Adrenal gland (tissue), 12 donors: Measurements from ENCODE around the gene ANKRD24. TPM values are rescaled to one million over a fixed set of nuclear protein-coding genes. Genes with fewer than 3 reads are reported as not detected.

Experiments used
- DNase-seq, 7 donors: peaks; one replicate each; pipeline ENCODE4 v3.0.0-alpha.2; 2019 to 2020
- H3K27ac ChIP-seq, 5 donors: fragments of 200-600 bp; sonication (generic) in 4 of 5; 1 replicate in 3 of 5; 2 replicates in 2 of 5; pipeline versions ENCODE4 v1.5.1 to v1.8.0; 2016 to 2020; ENCODE audit warnings: mild to moderate bottlenecking in 1 of 5
- H3K27me3 ChIP-seq: fragments of 200-600 bp; 2 replicates; pipeline ENCODE4 v1.8.0; 2021
- H3K36me3 ChIP-seq, 2 donors: fragments of 200-600 bp; replicated peaks in 1 of 2; 1 replicate in 1 of 2; 2 replicates in 1 of 2; pipeline versions ENCODE4 v1.5.1 to v1.8.0; 2018 to 2022
- H3K4me1 ChIP-seq, 2 donors: fragments of 200-600 bp; replicated peaks in 1 of 2; 1 replicate in 1 of 2; 2 replicates in 1 of 2; pipeline versions ENCODE4 v1.5.1 to v1.8.0; 2018 to 2021
- H3K4me3 ChIP-seq, 4 donors: fragments of 200-600 bp; sonication (generic) in 3 of 4; one replicate each; pipeline ENCODE4 v1.5.1; 2016 to 2018
- H3K9me3 ChIP-seq, 3 donors: fragments of 200-600 bp; sonication (generic) in 1 of 3; replicated peaks in 1 of 3; 1 replicate in 2 of 3; 2 replicates in 1 of 3; pipeline versions ENCODE4 v1.5.1 to v1.8.0; 2016 to 2021
- POLR2A ChIP-seq, 2 donors: fragments of 450-650 bp; IDR thresholded peaks; one replicate each; pipeline ENCODE4 v1.6.1; 2017; ENCODE audit warnings: antibody characterized with exemption in 2 of 2, mild to moderate bottlenecking in 2 of 2, moderate library complexity in 1 of 2
- WGBS, 4 donors: extraction: QIAGEN DNeasy Blood & Tissue Kit in 2 of 4; methylation state at CpG; one replicate each; pipeline versions ENCODE4 v1.1.5 to v1.1.7; 2013 to 2017; 5-methylcytosine and 5-hydroxymethylcytosine counted together
- intact Hi-C, 2 donors: fragments of 100-400 bp; cut with DNase I; formaldehyde crosslinking; loops; one replicate each; pipeline versions ENCODE4 v1.14.1 to v1.15.0; 2022 to 2023
- polyA plus RNA-seq, 3 donors: library from polyadenylated mRNA; stranded (reverse); fragments of 200-250 nt in 2 of 3; fragments of 350-450 nt in 1 of 3; fragmentation: Illumina TruSeq in 1 of 3; extraction: RNeasy Lipid Tissue Mini Kit (QIAGEN cat#74804) in 1 of 3; gene quantifications; one replicate each; pipeline ENCODE4 v1.2.3, GENCODE V29; 2013 to 2014
- total RNA-seq, 9 donors: library from RNA; depleted of rRNA in 4 of 9; stranded (reverse); fragments of >200 nt in 4 of 9; fragments of 120-200 nt in 1 of 9; fragmentation: NEBNext Ultra II Directional in 1 of 9; extraction: Animal tissue kit (Norgen Biotek cat#: 25700) in 1 of 9; gene quantifications; one replicate each; pipeline versions ENCODE4 v1.1.0 to v1.2.4, GENCODE V29; 2013 to 2023
- TF ChIP-seq, protein P1 (sequence below), 6 experiments: fragments of 450-650 bp in 4 of 6; fragments of 200-600 bp in 2 of 6; sonication (generic) in 1 of 6; IDR thresholded peaks; 1 replicate in 5 of 6; 2 replicates in 1 of 6; pipeline versions ENCODE4 v1.5.1 to v1.8.0; 2016 to 2021; ENCODE audit warnings: antibody characterized with exemption in 6 of 6, mild to moderate bottlenecking in 2 of 6, moderate library complexity in 1 of 6
- donor health status: healthy with polysubstance abuse.
- donor health status: Bipolar disorder and iron deficiency.
- donor health status: DM: yes; HTN: yes; CAD: no.
- donor health status: DM: no; HTN: no; CAD: no.
- donor health status: DM: no; HTN: no; CAD: no.
- donor health status: DM: yes; HTN: yes; CAD: no.

ANKRD24 gene
- total and polyA plus RNA-seq, 12 donors: 1.1 to 17.2 (median 3.2) TPM

DNA sequence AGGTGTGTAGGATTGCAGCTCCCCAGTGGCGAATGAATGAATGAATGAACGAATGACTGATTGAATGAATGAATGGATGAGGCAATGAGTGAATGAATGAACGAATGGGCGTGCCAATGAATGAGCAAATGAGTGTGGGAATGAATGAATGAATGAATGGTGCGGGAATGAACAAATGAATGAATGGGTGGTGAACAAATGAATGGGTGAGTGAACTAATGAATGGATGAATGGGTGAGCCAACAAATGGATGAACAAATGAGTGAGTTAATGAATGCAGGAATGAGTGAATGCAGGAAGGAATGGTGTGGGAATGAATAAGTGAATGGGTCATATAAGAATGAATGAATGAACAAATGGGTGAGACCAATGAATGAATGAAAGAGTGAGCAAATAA is 14.7 kb downstream of the ANKRD24 start:
- Histone ChIP-seq H3K27ac (no peak overlapping the region), H3K4me3 (no peak overlapping the region), H3K4me1 (no peaks in the 10 kb centered on the region), H3K9me3 (no peaks in the 10 kb centered on the region), H3K27me3 (peaks cover 47% of the 10 kb centered on the region), H3K36me3 (no peaks in the 10 kb centered on the region)
- intact Hi-C loops: no loop called here
- DNase-seq: no peak
- 66 to 76% (median 70%) methylated on average over 5 of the region's 5 CpGs for WGBS, 4 donors
- TF ChIP-seq, protein P1, sequence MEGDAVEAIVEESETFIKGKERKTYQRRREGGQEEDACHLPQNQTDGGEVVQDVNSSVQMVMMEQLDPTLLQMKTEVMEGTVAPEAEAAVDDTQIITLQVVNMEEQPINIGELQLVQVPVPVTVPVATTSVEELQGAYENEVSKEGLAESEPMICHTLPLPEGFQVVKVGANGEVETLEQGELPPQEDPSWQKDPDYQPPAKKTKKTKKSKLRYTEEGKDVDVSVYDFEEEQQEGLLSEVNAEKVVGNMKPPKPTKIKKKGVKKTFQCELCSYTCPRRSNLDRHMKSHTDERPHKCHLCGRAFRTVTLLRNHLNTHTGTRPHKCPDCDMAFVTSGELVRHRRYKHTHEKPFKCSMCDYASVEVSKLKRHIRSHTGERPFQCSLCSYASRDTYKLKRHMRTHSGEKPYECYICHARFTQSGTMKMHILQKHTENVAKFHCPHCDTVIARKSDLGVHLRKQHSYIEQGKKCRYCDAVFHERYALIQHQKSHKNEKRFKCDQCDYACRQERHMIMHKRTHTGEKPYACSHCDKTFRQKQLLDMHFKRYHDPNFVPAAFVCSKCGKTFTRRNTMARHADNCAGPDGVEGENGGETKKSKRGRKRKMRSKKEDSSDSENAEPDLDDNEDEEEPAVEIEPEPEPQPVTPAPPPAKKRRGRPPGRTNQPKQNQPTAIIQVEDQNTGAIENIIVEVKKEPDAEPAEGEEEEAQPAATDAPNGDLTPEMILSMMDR (IDR thresholded peaks at IDR 0.05): no peak
- TF ChIP-seq POLR2A (IDR thresholded peaks at IDR 0.05): no peak

DNA sequence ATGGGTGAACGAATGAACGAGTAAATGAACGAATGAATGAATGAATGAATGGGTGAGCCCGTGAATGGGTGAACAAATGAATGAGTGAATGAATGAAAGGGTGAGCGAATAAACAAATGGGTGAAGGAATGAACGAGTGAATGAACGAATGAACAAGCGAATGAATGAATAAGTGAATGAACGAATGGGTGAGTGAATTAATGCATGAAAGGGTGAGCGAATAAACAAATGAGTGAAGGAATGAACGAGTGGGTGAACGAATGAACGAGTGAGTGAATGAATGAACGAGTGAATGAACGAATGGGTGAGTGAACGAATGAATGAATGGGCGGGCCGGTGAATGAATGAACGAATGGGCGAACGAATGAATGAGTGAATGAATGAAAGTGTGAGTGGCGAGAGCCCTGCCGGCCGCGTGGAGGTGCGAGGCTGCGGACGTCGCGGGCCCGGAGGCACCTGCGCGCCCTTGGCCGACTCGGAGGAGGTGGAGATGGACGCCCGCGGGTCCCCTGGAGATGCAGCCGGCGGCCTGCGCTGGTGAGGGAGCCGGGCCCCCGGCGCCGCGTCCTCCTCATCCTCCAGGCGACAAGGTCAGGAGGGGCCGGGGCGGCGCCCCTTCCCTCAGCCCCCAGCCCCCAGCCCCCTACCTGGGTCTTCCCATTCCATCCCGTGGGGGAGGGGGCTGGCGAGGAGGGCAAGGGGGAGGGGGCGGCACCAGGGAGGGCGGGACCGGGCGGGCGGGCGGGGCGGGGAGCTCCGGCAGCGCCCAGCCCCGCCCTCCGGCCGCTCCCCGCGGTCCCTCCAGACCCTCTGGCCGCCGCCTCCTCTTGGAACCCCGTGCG is 15.4 kb downstream of the ANKRD24 start:
- Histone ChIP-seq H3K4me3 (no peak overlapping the region), H3K27me3 (peaks cover 47% of the 10 kb centered on the region), H3K9me3 (no peaks in the 10 kb centered on the region), H3K4me1 (no peaks in the 10 kb centered on the region), H3K36me3 (no peaks in the 10 kb centered on the region), H3K27ac (no peak overlapping the region)
- DNase-seq: no peak
- TF ChIP-seq, protein P1 (IDR thresholded peaks at IDR 0.05): no peak
- intact Hi-C loops: no loop called here
- WGBS, 4 donors: 16 to 29% (median 21%) methylated on average over 31 to 59 of the region's 70 CpGs

DNA sequence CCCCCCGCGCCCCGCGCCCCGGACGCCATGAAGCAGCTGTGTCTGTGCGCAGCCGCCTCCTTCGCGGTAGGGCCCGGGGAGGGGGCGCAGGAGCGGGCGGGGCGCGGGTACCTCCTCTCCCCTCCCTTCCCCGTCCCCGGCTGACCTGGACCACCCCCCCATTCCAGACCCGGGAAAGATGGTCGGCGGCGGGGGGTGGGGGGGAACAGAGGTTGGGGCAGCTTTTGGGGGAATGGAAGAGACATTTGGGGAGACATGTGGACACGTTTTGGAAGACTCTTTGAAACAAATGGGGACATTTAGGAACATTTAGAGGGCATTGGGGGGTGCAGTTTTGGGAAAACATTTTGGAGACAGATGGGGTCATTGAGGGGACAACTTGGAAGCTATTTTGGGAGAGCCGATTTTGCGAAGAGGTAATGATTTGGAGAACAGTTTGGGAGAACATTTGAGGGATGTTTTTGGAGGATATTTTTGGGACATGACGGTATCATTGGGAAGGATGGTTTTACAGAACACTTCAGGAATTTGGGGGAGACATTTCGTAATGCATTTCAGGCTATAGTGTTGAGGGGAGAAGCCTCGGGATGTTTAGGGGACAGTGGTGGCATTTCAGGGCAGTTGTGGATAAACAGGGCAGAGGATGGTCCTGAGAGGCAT is 16.1 kb downstream of the ANKRD24 start:
- Histone ChIP-seq H3K36me3 (no peaks in the 10 kb centered on the region), H3K9me3 (no peaks in the 10 kb centered on the region), H3K4me1 (no peaks in the 10 kb centered on the region), H3K27me3 (peaks cover 47% of the 10 kb centered on the region), H3K4me3 (no peak overlapping the region), H3K27ac (no peak overlapping the region)
- intact Hi-C loops: no loop called here
- WGBS, 4 donors: 10 to 14% (median 12%) methylated on average over 13 to 27 of the region's 28 CpGs
- TF ChIP-seq POLR2A (IDR thresholded peaks at IDR 0.05): no peak
- TF ChIP-seq, protein P1 (IDR thresholded peaks at IDR 0.05): no peak
- no peak for DNase-seq

DNA sequence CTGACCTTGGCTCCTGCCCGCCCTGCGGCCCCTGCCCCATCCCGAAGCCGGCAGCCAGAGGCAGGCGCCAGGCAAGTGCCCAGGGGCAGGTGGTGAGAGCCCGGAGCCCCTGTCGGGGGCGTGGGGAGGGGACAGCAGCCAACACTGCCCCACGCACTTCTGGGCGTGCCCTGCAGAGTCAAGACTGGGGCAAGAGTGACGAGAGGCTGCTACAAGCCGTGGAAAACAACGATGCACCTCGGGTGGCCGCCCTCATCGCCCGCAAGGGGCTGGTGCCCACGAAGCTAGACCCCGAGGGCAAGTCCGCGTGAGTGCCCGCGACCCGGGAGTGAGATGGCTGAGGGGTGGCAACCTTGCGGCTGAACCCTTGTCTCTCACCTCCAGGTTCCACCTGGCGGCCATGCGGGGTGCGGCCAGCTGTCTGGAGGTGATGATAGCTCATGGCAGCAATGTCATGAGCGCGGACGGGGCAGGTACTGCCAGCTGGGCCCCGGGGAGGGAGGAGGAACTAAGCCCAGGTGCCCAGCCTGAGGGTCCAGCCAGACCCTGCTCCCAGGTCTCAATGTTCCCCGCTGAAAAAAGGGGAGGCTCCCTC is 17.3 kb downstream of the ANKRD24 start:
- Histone ChIP-seq H3K4me3 (no peak overlapping the region), H3K27me3 (peaks cover 39% of the 10 kb centered on the region), H3K36me3 (no peaks in the 10 kb centered on the region), H3K9me3 (no peaks in the 10 kb centered on the region), H3K27ac (no peak overlapping the region), H3K4me1 (peaks cover 0 to 2% of the 10 kb centered on the region in 2 donors)
- intact Hi-C loops: loop anchor here (10.0 kb wide), 3 partner anchors 65 to 205 kb away; no protein-coding TSS in a partner anchor
- WGBS, 4 donors: 69 to 88% (median 80%) methylated on average over 13 to 33 of the region's 33 CpGs
- no peak for DNase-seq
- no peak for TF ChIP-seq POLR2A (IDR thresholded peaks at IDR 0.05)
- TF ChIP-seq, protein P1 (IDR thresholded peaks at IDR 0.05): no peak
